GM19351 (cell line): ENCODE results near the gene TMEM119.
A peak's percentile ranks its signal among the peaks of the same experiment; 100 is the strongest.
"Not testable (repeated sequence)": the region's sequence is repeated elsewhere in the genome, so short reads cannot be mapped to it uniquely, and the experiment has no call there.

ENCODE experiments used
- ATAC-seq: cut with Tn5 transposase; IDR thresholded peaks from one replicate; pipeline ENCODE4 v1.9.1; 2021; ENCODE audit warnings: mild to moderate bottlenecking, moderate library complexity; ENCODE audit not compliant: unreplicated experiment

Gene TMEM119

DNA sequence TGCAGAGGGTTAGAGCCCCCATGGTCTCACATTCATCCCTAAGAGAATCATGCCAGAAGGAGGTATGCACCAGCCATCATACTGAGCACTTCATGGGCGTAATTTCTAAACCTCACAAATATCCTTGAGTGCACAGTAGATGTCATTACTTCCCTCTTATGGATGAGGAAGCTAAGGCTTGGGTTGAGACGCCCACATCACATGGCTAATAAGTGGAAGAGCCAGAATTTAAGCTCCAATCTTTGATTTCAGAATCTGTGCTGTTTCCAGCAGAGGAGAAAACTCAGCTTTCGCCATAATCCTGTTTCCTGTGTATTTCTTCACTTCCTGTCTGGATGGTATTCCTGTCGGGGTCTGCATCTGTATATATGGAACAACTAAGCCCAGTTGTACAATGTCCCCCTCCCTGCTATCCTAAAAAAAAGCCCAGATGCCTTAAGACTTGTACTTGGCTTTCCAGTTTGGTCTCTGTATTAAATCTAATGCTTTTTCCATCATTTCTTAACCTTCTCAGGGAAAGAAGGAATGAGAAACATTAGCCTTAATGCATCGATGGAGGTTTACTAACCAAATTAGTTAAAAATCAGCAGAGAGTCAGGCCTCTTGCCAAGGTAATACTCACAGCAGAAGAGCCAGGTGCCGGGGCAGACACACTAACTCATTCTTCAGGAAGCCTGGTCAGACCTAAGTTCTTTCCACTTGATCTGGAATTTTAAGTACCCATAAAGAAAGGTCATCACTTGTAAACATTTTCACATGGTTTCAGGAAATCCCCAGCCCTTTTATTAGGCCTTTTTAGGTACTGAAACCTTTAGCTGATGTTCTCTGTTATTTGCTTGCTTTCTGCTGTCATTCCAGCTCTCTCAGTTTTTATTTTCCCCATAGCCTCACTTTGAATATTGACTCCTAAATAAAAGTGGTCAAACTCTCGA is 30.2 kb downstream of the TMEM119 start:
- ATAC-seq = no peak

DNA sequence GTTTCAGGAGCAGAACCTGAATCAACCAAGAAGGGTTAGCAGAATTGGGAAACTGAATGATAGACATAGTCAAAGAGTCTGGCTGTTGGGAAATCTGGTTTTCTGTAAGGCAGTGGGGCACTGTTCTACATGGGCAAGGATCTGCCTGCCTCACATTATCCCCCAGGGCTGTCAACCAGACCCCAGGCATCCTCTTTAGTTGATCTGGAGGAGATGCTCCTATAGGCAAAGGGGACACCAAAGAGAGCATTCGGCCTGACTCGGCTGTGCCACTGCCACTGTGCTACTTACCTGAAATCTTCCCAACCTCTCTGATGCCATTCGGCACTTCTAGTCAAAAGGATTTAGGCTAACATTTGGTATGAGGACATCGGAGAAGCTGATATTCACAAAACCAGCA is 31.4 kb downstream of the TMEM119 start:
- ATAC-seq = no peak

DNA sequence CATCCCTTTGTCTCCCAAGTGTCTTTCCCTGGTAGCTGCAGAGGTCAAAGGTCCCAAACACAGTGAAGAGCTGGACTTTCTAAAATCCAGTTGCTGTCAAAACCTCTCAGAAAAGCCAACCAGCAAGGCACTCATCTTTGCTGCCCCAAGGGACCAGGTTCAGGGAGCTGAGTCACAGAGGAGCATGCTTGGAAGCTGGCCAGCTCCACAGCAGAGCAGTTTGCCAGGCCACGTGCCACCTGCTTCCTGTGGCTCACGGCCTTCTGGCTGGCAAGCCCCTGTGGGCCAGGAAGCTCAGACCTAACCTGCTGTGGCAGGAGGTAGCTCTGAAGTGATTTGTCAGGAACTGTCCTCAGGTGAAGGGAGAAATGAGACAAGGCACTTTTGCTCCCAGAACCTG is 31.9 kb downstream of the TMEM119 start:
- ATAC-seq = no peak

DNA sequence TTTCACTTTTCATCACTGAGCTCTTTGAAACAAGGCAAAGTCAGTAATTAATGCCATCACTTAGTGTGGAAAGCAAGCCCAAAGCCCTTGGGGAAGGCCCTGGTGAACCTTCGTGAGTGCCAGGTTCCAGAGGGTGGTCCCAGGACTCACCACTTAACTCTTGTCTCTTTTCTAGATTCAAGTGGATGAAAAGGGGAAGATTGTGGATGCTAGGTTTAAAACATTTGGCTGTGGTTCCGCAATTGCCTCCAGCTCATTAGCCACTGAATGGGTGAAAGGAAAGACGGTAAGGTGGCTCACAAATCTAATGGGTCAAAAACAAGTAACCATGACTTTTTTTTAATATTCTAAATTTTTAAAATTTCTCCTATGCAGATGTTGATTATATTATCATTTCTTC is 32.7 kb downstream of the TMEM119 start:
- ATAC-seq = no peak

DNA sequence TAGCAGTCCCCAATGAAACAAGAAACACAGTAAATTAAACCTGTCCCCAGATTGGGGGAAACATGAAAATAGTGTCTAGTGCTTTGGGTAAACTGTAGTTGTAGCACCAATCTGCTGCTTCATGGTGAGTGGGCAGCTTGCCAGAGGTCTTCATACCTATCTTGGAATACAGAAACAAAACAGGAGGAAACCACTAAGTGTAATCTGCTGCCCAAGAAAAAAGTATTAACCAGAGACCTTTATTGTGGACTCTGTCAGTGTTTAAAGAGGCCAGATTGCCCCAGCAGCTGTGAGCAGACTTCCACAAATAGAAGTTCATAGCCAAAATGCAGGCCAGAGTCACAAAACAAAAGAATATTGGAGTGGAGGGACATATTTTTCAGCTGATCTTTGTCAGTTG is 33.2 kb downstream of the TMEM119 start:
- ATAC-seq = no peak

DNA sequence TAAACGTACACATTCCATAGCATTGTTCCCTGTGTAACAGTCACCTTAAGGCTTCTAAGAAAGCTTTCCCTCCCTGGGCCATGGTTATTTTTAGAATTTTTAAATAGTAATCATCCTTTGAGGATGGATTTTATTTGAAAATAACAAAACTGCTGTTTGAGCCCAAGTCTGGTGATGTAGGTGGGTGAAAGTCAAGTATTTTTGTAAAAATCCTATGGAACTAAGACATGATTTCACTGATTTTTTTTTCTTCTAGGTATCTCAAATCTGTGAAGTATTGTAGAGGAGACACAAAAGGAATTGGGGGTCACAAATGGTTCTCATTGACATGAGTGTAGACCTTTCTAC is 34.1 kb downstream of the TMEM119 start:
- ATAC-seq = no peak

DNA sequence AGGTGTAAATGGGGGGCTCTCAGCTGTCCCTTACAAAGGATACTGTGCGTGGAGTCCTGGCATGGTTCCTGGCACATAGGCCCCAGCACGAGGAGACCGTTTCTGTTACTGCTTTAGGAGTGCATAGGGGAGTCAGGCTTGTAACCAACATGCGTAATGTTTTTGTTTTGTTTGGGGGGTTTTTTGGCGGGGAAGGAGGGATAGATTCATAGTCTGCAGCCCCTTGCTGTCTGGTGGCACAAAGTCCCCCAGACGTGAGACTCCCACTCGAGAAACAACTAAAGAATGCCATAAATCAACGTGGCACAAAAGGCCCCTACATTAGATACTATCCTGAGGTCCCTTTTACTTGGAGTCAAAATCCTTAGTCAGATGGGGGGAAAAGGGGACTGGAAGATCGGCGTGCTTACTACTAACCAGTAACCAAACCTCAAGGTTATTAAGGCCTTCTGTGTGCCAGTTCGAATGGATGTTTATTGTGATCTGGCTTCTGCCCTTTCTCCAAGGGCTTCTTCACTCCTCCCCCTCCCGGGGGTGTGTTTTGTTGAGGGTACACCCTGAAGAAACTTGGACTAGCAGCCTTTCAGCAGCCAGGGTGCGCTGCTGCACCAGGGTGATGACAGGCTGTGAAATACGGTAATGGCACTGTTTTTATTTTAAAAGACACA is 34.6 kb downstream of the TMEM119 start:
- peak; percentile 38 for ATAC-seq

DNA sequence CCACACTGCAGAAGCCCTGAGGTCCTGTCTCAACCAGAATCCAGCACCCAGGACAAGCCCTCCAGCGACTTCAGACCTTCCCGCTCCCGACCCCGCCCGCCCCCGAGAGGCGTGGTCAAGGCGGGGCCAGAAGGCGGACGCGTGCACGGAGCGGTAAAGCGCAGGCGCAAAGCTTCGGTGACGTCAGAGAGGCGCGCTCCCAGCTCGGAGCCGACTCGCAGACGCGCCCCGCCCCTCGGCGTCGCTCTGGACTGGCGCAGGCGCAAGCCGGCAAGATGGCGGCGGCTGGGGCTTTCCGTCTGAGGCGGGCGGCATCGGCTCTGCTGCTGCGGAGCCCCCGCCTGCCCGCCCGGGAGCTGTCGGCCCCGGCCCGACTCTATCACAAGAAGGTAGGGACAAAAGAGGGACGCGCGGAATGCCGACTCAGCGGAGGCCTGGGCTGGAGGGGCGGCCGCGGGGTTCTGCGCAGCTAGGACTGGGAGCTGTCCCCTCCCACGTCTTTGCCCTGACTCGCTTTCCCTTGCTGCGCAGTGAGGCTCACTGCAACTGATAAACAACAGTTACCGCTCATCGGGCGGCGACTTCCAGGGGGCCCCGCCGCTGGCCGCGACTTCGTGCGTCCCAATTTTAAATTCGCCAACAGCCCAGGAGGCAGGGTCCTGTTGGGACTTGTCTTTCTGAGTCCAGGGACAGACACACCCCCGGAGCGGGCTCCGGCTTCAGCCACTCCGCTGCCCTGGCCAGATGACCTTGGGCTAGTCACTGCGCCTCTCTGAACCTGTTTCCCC is 35.3 kb downstream of the TMEM119 start, which contains the start of gene ISCU:
Gene ISCU, plus strand, starts transcription at position 249 of the 788 bp plus-strand sequence. Its CDS starts 27 bp downstream, at position 276.
- ATAC-seq = peak; percentile 59

DNA sequence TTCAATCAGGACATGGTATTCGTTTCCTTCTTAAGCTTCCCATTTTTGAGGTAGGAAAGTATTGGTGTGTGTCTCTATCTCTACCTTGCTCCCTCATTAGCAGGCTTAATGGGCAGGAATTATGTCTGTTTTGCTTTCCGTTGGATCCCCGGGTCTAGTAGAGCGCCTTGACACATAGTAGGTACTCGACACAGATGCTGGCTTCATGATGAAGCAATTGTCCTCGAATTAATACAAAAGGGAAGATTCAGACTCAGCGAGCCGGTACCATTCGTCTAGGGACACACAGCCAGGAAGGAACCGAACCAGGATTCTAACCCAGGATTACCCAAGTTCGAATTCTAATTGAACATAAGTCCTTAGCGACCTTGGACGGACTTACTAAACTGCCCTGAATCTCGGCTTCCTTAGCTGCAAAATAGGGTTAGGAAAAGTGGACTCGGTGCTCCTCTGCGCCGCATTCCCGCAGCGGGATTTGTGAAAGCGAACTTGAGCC is 36.0 kb downstream of the TMEM119 start:
- peak; percentile 6 for ATAC-seq

DNA sequence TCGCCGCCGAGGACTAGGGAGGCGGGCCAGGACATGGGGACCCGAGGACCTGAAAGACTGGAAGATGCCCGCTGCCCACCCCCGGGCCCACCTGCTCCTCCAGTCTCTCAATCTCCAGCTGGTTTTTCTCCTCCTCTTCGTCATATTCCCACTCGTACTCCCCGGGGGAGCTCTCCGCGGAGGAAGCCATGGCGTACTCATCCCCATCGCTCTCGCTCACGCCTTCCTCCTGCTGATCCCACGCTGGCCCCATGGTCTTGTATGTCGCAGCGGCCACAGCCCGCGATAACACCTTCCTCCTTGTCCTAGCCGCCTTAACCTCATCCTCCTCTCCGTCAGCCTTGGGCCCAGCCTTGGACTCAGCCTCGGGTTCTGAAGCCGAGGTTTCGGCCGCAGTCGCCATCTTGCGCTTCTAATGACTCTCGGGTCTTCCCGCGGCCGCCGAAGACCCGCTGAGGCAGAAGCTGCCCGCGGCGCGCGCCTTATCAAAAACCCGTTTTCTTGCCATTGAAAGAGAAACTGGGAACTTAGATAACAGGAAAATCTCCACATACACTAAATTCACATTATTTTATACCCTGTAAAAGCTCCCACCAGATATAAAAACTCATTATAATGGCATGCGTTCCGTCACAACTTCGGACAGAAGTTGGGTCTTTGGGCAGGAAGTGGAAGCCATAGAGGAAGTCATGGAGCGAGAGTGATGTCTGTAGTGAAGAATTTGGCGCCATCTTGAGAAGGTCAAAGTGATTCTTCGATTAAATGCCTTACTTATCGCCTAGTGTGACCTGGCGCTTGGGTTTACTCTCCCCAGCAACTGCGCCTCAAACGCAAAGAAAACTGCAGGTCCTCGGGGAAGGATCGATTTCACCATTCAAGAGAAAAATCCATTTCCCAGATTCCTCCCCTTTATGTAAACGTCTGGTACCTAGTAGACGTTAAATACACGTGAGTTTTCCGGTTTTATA is 36.8 kb downstream of the TMEM119 start, which contains the start of gene SART3:
Gene SART3, minus strand, starts transcription at position 422 of the 968 bp plus-strand sequence. Its CDS starts 19 bp downstream, at position 403.
- peak; percentile 39 for ATAC-seq

DNA sequence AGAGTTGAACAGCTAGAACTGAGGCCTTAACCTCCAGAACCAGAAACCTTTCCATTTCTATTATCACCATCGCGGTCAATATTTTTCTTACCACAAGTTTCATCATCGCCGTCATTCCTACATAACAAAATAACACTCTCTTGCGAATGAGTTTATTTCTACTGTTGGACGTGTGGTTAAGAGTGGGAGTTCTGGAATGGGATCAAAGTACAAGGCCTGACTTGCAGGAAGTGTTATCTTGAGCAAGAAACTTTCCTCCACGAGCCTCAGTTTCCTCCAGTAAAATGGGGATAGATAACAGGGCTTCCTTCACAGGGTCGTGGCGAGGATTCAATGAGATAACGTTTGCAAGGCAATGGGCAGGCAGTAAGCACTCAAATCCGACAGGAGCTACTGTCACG is 37.6 kb downstream of the TMEM119 start:
- ATAC-seq = no peak

DNA sequence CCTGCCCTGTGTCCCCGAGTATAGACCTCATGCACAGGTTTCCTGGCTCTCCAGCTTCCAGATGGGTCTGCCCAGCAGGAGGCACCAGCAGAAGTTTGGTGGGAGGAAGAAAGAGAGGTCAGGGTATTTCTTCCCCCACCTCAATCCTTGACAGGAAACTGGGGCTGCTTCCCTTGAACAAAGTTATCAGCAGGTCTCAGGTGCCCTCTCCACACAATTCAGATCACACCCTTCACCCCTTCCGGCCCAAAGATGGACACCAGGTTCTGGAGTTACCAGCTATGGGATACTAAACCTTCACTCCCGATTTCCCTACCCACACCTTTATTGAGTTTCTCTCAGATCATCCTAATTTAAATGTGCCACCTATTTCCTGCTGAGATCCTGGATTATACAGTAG is 38.1 kb downstream of the TMEM119 start:
- no peak for ATAC-seq

DNA sequence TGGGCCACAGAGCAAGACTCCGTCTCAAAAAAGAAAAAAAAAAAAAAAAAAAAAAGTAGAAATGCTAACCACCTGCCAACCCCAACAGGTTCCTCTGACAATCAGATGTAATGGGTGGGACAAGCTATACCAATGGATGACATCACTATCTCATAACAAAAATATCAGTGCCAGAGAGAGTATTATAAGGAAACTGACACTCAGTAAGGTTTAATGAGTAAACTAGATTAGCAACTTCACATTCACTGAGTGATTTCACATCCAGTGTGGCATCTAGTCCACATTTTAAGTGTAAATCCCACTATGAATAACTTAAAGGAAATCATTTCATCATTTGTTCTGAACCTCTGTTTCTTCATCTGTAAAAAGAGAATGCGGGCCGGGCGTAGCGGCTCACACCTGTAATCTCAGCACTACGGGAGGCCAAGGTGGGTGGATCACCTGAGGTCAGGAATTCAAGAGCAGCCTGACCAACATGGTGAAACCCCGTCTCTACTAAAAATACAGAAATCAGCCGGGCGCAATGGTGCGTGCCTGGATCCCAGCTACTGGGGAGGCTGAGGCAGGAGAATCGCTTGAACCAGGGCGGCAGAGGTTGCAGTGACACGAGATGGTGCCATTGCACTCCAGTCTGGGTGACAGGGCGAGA is 38.8 kb downstream of the TMEM119 start:
- no peak for ATAC-seq

DNA sequence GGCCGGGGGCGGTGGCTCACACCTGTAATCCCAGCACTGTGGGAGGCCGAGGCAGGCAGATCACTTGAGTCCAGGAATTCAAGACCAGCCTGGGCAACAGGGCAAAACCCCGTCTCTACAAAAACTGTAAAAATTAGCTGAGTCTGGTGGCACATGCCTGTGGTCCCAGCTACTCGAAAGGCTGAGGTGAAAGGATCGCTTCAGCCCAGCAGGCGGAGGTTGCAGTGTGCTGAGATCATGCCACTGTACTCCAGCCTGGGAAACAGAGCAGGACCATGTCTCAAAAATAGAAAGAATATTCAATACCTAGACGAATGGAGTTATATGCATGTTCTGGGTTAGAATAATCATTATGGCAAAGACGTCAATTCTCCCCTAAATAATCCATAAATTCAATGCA is 42.5 kb downstream of the TMEM119 start:
- ATAC-seq = not testable (repeated sequence)

DNA sequence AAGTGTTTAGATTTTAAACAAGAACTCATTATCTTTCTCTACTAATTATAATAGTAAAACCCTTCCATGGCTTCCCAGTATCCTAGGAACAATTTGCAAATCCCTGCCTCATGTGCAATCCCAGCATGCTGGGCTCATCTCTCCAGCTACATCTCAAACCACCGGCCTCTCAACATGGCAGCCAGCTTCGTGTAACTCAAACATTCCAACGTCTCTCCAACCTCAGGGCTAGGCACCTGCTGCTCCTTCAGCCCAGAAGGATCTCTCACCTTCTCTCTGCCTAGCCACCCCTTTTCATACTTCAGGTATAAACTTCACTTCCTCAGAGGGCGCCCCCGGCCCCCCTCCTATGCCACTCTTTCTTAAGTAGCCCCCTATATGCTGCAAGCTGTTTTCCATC is 44.1 kb downstream of the TMEM119 start:
- no peak for ATAC-seq

DNA sequence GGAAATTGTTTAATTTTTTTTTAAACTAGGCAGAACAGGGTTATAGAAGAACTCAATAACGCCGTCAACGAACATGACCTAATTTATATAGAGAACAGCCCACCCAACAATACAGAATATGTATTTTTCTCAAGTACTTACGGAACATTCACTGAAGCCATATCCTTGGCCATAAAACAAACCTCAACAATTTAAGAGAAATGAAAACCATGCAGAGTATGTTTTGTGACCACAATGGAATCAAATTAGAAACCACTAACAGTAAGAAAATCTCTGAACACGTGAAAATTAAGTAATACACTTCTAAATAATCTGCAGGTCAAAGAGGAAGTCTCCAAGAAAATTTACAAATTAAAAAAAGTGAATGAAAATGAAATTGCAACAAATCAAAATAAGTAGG is 46.3 kb downstream of the TMEM119 start:
- ATAC-seq = no peak

DNA sequence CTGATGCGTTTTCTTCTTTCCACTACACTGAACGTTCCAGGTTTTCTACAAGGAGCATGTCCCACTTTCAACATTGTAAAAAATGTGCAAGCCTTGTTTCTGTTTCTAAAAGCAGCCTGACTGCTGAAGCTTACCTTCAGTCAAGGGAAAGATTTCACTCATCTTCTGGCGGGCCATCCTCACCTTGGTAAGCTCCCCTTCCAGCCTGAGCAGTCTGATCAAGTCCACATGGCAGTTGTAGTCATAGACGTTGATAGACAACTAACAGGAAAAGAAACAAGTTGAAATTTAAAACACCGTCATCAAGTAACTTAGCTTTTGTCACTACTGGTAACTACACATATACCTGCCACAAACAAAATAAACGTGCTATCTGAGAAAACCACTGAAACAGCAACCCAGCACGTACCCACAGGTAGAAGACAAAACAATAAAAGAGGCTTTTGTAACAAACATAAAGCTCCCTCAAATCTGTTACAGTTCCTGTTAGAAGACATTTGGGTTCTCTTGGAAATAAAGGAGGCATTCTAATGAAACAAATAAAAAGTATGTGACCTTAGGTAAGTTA is 48.8 kb downstream of the TMEM119 start:
- ATAC-seq = no peak

DNA sequence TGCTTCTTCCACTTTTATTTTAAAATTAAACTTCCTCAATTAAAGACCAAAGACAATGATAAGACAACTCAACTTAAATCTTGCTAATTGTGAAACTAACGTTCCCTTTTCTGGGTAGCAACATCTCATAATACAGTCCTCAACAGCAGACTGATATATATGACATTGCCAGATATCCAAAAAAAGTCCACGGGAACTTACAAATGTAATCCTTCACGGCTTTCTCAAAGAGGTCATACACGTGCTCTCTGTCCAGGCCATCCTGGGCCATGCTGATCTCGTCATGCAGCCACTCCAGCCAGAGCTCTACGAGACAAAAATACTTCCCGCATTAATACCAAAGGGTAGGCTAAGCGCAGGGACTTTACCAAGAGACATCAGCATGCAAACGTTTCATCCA is 50.2 kb downstream of the TMEM119 start:
- no peak for ATAC-seq

DNA sequence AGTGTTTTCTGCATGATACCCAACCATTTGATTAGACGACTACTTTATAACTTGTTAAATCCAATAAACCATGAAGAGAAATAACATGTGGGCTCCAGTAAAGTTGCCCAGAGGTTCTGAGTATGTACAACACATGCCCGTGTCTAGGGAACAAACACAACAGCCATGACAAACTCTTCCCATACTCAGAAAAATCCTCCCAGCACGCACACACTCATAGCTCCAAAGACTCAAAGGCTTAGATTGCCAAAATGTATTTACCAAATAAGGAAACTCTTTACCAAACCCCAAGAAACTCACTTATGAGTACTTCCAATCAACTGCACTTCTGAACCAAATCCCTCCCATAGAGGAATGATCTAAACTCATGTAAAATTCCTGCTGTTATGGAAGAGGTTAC is 54.2 kb downstream of the TMEM119 start:
- ATAC-seq = no peak
